ENCODE data around the gene DNHD1. TPM values are rescaled to one million over a fixed set of nuclear protein-coding genes. Genes with fewer than 3 reads are reported as not detected.

The DNHD1 gene
- total and polyA plus RNA-seq, 2 of the 8 experiments (the other 6 are each of a cell fraction or from before 2014, with no cell fraction given) = 5.0 to 6.8 TPM

Other genes starting within 250 kb of the DNHD1 start
- gene CCKBR, start 237.4 kb upstream of the DNHD1 start, total RNA-seq (2021; fragmentation: NEBNext Ultra II Directional; extraction: Animal tissue kit (Norgen Biotek cat#: 25700)) = 4.6 and 5.7 TPM in 2 replicates
- 9.1 and 9.8 TPM in 2 replicates for gene CCKBR, start 237.4 kb upstream of the DNHD1 start, polyA plus RNA-seq (2011; rRNA removed)
- 17.7 and 20.4 TPM in 2 replicates for gene CAVIN3, start 176.8 kb upstream of the DNHD1 start, total RNA-seq (2021; fragmentation: NEBNext Ultra II Directional; extraction: Animal tissue kit (Norgen Biotek cat#: 25700))
- gene CAVIN3, start 176.8 kb upstream of the DNHD1 start, polyA plus RNA-seq (2011; rRNA removed) = 26.4 and 27.6 TPM in 2 replicates
- gene SMPD1, start 106.8 kb upstream of the DNHD1 start, total RNA-seq (2021; fragmentation: NEBNext Ultra II Directional; extraction: Animal tissue kit (Norgen Biotek cat#: 25700)) = 1.9 and 3.1 TPM in 2 replicates
- gene SMPD1, start 106.8 kb upstream of the DNHD1 start, polyA plus RNA-seq (2011; rRNA removed) = 2.4 and 4.5 TPM in 2 replicates
- gene APBB1, start 78.2 kb upstream of the DNHD1 start, total RNA-seq (2021; fragmentation: NEBNext Ultra II Directional; extraction: Animal tissue kit (Norgen Biotek cat#: 25700)) = 23.6 and 23.9 TPM in 2 replicates
- gene APBB1, start 78.2 kb upstream of the DNHD1 start, polyA plus RNA-seq (2011; rRNA removed) = 33.1 and 44.7 TPM in 2 replicates
- gene HPX, start 56.3 kb upstream of the DNHD1 start, total RNA-seq (2021; fragmentation: NEBNext Ultra II Directional; extraction: Animal tissue kit (Norgen Biotek cat#: 25700)) = 0.44 and 0.80 TPM in 2 replicates
- 0.96 and 0.97 TPM in 2 replicates for gene HPX, start 56.3 kb upstream of the DNHD1 start, polyA plus RNA-seq (2011; rRNA removed)
- 14.3 and 15.7 TPM in 2 replicates for gene TRIM3, start 23.3 kb upstream of the DNHD1 start, total RNA-seq (2021; fragmentation: NEBNext Ultra II Directional; extraction: Animal tissue kit (Norgen Biotek cat#: 25700))
- 10.7 and 16.2 TPM in 2 replicates for gene TRIM3, start 23.3 kb upstream of the DNHD1 start, polyA plus RNA-seq (2011; rRNA removed)
- 48.7 and 51.1 TPM in 2 replicates for gene ARFIP2, start 15.9 kb upstream of the DNHD1 start, total RNA-seq (2021; fragmentation: NEBNext Ultra II Directional; extraction: Animal tissue kit (Norgen Biotek cat#: 25700))
- gene ARFIP2, start 15.9 kb upstream of the DNHD1 start, polyA plus RNA-seq (2011; rRNA removed) = 48.3 and 50.3 TPM in 2 replicates
- 38.2 and 45.6 TPM in 2 replicates for gene TIMM10B, start 15.8 kb upstream of the DNHD1 start, total RNA-seq (2021; fragmentation: NEBNext Ultra II Directional; extraction: Animal tissue kit (Norgen Biotek cat#: 25700))
- gene TIMM10B, start 15.8 kb upstream of the DNHD1 start, polyA plus RNA-seq (2011; rRNA removed) = 47.8 and 56.0 TPM in 2 replicates
- 14.9 and 15.4 TPM in 2 replicates for gene RRP8, start 106.3 kb downstream of the DNHD1 start, total RNA-seq (2021; fragmentation: NEBNext Ultra II Directional; extraction: Animal tissue kit (Norgen Biotek cat#: 25700))
- gene RRP8, start 106.3 kb downstream of the DNHD1 start, polyA plus RNA-seq (2011; rRNA removed) = 3.6 and 4.2 TPM in 2 replicates
- 91.4 and 103 TPM in 2 replicates for gene ILK, start 106.5 kb downstream of the DNHD1 start, total RNA-seq (2021; fragmentation: NEBNext Ultra II Directional; extraction: Animal tissue kit (Norgen Biotek cat#: 25700))
- 117 and 132 TPM in 2 replicates for gene ILK, start 106.5 kb downstream of the DNHD1 start, polyA plus RNA-seq (2011; rRNA removed)
- 128 and 153 TPM in 2 replicates for gene TAF10, start 114.9 kb downstream of the DNHD1 start, total RNA-seq (2021; fragmentation: NEBNext Ultra II Directional; extraction: Animal tissue kit (Norgen Biotek cat#: 25700))
- 213 and 242 TPM in 2 replicates for gene TAF10, start 114.9 kb downstream of the DNHD1 start, polyA plus RNA-seq (2011; rRNA removed)
- gene TPP1, start 122.1 kb downstream of the DNHD1 start, total RNA-seq (2021; fragmentation: NEBNext Ultra II Directional; extraction: Animal tissue kit (Norgen Biotek cat#: 25700)) = 34.9 and 36.1 TPM in 2 replicates
- 58.4 and 77.5 TPM in 2 replicates for gene TPP1, start 122.1 kb downstream of the DNHD1 start, polyA plus RNA-seq (2011; rRNA removed)
- gene DCHS1, start 158.5 kb downstream of the DNHD1 start, total RNA-seq (2021; fragmentation: NEBNext Ultra II Directional; extraction: Animal tissue kit (Norgen Biotek cat#: 25700)) = 10.5 and 11.3 TPM in 2 replicates
- gene DCHS1, start 158.5 kb downstream of the DNHD1 start, polyA plus RNA-seq (2011; rRNA removed) = 8.2 and 8.9 TPM in 2 replicates
- gene MRPL17, start 186.1 kb downstream of the DNHD1 start, total RNA-seq (2021; fragmentation: NEBNext Ultra II Directional; extraction: Animal tissue kit (Norgen Biotek cat#: 25700)) = 70.5 and 71.7 TPM in 2 replicates
- 44.5 and 55.7 TPM in 2 replicates for gene MRPL17, start 186.1 kb downstream of the DNHD1 start, polyA plus RNA-seq (2011; rRNA removed)

All from H1 (cell line).